Fibroblast of lung (primary cell): ENCODE data around the gene NBPF1. TPM values are rescaled to one million over a fixed set of nuclear protein-coding genes. Genes with fewer than 3 reads are reported as not detected.

Source experiments
- DNase-seq, 2 donors: peaks; one replicate each; pipeline versions ENCODE4 v3.0.0 to v3.0.0-alpha.2; 2010; ENCODE audit warnings: low read depth in 2 of 2
- H2AFZ ChIP-seq: 2 replicates; pipeline ENCODE4 v1.5.1; 2012; ENCODE audit warnings: low read length, control low read depth, inconsistent platforms
- H3K27ac ChIP-seq: 2 replicates; pipeline ENCODE4 v1.5.1; 2011; ENCODE audit warnings: low read length, control low read depth; ENCODE audit not compliant: insufficient read depth
- H3K27me3 ChIP-seq: 2 replicates; pipeline ENCODE4 v1.5.1; 2011; ENCODE audit warnings: mild to moderate bottlenecking, low read length; ENCODE audit not compliant: control insufficient read depth, insufficient read depth
- H3K36me3 ChIP-seq: 2 replicates; pipeline ENCODE4 v1.5.1; 2011; ENCODE audit warnings: low read length; ENCODE audit not compliant: control insufficient read depth, insufficient read depth
- H3K4me1 ChIP-seq: 2 replicates; pipeline ENCODE4 v1.5.1; 2011; ENCODE audit warnings: low read length; ENCODE audit not compliant: control insufficient read depth, insufficient read depth; ENCODE audit errors: extremely low read depth
- H3K4me2 ChIP-seq: 2 replicates; pipeline ENCODE4 v1.5.1; 2011; ENCODE audit warnings: low read length, control low read depth; ENCODE audit not compliant: insufficient read depth; ENCODE audit errors: extremely low read depth
- H3K4me3 ChIP-seq, 4 experiments: fragments of 200-600 bp in 1 of 4; sonication (generic) in 1 of 4; replicated peaks in 1 of 4; 2 replicates each; pipeline ENCODE4 v1.5.1; 2011 to 2016; ENCODE audit warnings: low read length in 4 of 4, low read depth in 3 of 4, mild to moderate bottlenecking in 3 of 4, control low read depth in 2 of 4, inconsistent platforms in 1 of 4, mixed read lengths in 1 of 4; ENCODE audit not compliant: insufficient read depth in 1 of 4; ENCODE audit errors: control extremely low read depth in 1 of 4
- H3K79me2 ChIP-seq: 2 replicates; pipeline ENCODE4 v1.5.1; 2012; ENCODE audit warnings: mild to moderate bottlenecking, low read length, inconsistent platforms; ENCODE audit not compliant: control insufficient read depth, insufficient read depth
- H3K9ac ChIP-seq: 2 replicates; pipeline ENCODE4 v1.5.1; 2011; ENCODE audit warnings: mild to moderate bottlenecking, low read length, control low read depth; ENCODE audit not compliant: insufficient read depth
- H3K9me3 ChIP-seq: 2 replicates; pipeline ENCODE4 v1.5.1; 2012; ENCODE audit warnings: low read depth, low read length; ENCODE audit not compliant: control insufficient read depth, insufficient read depth
- H4K20me1 ChIP-seq: 2 replicates; pipeline ENCODE4 v1.5.1; 2011; ENCODE audit warnings: low read length; ENCODE audit not compliant: control insufficient read depth, insufficient read depth; ENCODE audit errors: extremely low read depth
- EZH2 ChIP-seq: IDR thresholded peaks from 2 replicates; pipeline ENCODE4 v1.5.1; 2012; ENCODE audit warnings: low read length, control low read depth, mild to moderate bottlenecking; ENCODE audit errors: missing control alignments
- polyA plus RNA-seq, 2 donors: library from polyadenylated mRNA; depleted of rRNA in 1 of 2; stranded (reverse) in 1 of 2; unstranded in 1 of 2; fragments of >200 nt; gene quantifications; 2 replicates each; pipeline ENCODE4 v1.2.1, GENCODE V29; 2011 to 2012; ENCODE audit warnings: missing spikeins in 1 of 2
- total RNA-seq: library from RNA; depleted of rRNA; stranded (reverse); fragments of >200 nt; gene quantifications from 2 replicates; pipeline ENCODE4 v1.2.1, GENCODE V29; 2014
- TF ChIP-seq, protein P1 (sequence below), 2 donors: IDR thresholded peaks in 1 of 2; conservative IDR thresholded peaks in 1 of 2; 1 replicate in 1 of 2; 2 replicates in 1 of 2; pipeline ENCODE4 v1.5.1; 2011 to 2012; ENCODE audit warnings: low read length in 2 of 2, control low read depth in 1 of 2, inconsistent platforms in 1 of 2, low read depth in 1 of 2, mild to moderate bottlenecking in 1 of 2

Gene NBPF1
- total and polyA plus RNA-seq, 2 donors (not counting 1 experiment from before 2014, with no cell fraction given): 25.3 to 92.3 TPM

GRCh38 chr1:16615253-16616252 lies 2.2 kb upstream of the NBPF1 start:
- DNase-seq: no peak
- TF ChIP-seq EZH2: no peak
- TF ChIP-seq, protein P1, sequence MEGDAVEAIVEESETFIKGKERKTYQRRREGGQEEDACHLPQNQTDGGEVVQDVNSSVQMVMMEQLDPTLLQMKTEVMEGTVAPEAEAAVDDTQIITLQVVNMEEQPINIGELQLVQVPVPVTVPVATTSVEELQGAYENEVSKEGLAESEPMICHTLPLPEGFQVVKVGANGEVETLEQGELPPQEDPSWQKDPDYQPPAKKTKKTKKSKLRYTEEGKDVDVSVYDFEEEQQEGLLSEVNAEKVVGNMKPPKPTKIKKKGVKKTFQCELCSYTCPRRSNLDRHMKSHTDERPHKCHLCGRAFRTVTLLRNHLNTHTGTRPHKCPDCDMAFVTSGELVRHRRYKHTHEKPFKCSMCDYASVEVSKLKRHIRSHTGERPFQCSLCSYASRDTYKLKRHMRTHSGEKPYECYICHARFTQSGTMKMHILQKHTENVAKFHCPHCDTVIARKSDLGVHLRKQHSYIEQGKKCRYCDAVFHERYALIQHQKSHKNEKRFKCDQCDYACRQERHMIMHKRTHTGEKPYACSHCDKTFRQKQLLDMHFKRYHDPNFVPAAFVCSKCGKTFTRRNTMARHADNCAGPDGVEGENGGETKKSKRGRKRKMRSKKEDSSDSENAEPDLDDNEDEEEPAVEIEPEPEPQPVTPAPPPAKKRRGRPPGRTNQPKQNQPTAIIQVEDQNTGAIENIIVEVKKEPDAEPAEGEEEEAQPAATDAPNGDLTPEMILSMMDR (conservative IDR thresholded peaks at IDR 0.05 in 1 of 2, IDR thresholded peaks at IDR 0.05 in 1 of 2; ENCODE audit: low read depth in 1 of 2, low read length in 2 of 2): no peak

DNA sequence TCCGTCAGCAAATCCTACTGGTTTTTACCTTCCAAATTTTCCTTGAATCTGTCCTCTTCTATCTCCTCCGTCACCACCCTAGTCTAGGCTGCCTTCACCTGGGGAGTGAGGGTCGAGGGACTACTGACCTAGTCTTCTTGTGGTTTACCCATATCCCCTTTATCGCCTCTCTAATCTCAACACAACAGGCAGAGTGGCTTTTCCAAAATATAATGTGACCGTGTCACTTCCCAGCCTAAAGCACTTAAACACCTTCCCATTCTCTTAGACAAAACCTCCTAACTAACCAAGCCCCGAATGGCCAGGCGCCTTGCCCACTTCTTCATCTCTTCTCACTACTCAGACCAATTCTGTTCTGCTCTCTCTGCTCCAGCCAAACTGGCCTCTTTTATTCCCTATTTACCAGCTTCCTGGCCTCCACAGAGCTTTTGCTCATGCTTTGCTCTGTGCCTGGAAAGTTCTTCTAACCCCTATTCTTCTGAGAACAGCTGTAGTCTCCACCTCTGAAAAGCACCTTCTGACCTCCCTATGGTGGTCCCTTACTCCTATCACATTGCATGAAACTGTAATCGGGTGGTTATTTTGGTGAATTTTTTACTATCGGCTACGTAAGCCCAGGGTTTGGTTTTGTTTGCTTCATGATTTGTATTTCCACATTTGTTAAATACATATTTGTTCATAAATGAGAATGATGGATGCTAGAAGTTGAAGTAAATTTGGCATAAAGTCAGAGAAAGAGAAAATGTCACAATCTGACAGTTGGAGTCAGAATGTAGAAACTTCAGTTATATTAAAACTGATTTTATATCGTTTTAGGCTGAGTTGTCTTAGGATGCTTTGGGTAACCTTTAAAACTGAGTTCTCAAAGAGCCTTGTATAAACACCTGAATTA lies 1.2 kb upstream of the NBPF1 start:
- Histone ChIP-seq H3K4me2 (no peak overlapping the region), H3K9me3 (no peaks in the 10 kb centered on the region), H3K27me3 (no peaks in the 10 kb centered on the region), H3K79me2 (peaks cover 25% of the 10 kb centered on the region), H3K27ac (no peak overlapping the region), H3K4me3 (no peak overlapping the region), H4K20me1 (no peaks in the 10 kb centered on the region), H2AFZ (peak overlapping the region; percentile 2), H3K9ac (no peak overlapping the region), H3K4me1 (peaks cover 8% of the 10 kb centered on the region), H3K36me3 (peaks cover 1% of the 10 kb centered on the region)
- TF ChIP-seq, protein P1 (conservative IDR thresholded peaks at IDR 0.05 in 1 of 2, IDR thresholded peaks at IDR 0.05 in 1 of 2; ENCODE audit: low read depth in 1 of 2, low read length in 2 of 2): no peak
- no peak for TF ChIP-seq EZH2
- DNase-seq: no peak

More at GRCh38 chr1:16615253-16616252, 2.2 kb upstream of the NBPF1 start:
- H2AFZ ChIP-seq: no peak overlapping the region
- H3K4me3 ChIP-seq: no peak overlapping the region
- H3K79me2 ChIP-seq: peaks cover 19% of the 10 kb centered on the region
- no peak overlapping the region for H3K4me2 ChIP-seq
- H3K9ac ChIP-seq: no peak overlapping the region
- H3K27ac ChIP-seq: no peak overlapping the region
- no peaks in the 10 kb centered on the region for H4K20me1 ChIP-seq
- no peaks in the 10 kb centered on the region for H3K27me3 ChIP-seq
- no peaks in the 10 kb centered on the region for H3K9me3 ChIP-seq
- peaks cover 1% of the 10 kb centered on the region for H3K36me3 ChIP-seq
- peaks cover 8% of the 10 kb centered on the region for H3K4me1 ChIP-seq
